Measurements from ENCODE around the gene CFAP210. TPM values are rescaled to one million over a fixed set of nuclear protein-coding genes. Genes with fewer than 3 reads are reported as not detected.

CFAP210 gene
- total and polyA plus RNA-seq, 9 of the 15 experiments (the other 6 are each of a cell fraction or from before 2014, with no cell fraction given), result 0.75 to 3.6 (median 1.3) TPM

- no peak for TF ChIP-seq ZNF449 (CRISPR knock-in tag; IDR thresholded peaks at IDR 0.05)
- TF ChIP-seq FUS (optimal IDR thresholded peaks at IDR 0.05; ENCODE audit: low read depth, low read length), result no peak
- TF ChIP-seq NUFIP1 (IDR thresholded peaks at IDR 0.05; ENCODE audit: partially characterized antibody), result no peak
- peak; percentile 83 for TF ChIP-seq GATAD2A (IDR thresholded peaks at IDR 0.05)
- TF ChIP-seq ELF4 (CRISPR knock-in tag; IDR thresholded peaks at IDR 0.05), result no peak; the same call in 1 of the 2 replicates
- TF ChIP-seq GTF2F1 (IDR thresholded peaks at IDR 0.05; ENCODE audit: low read depth, low read length), result no peak
- no peak for TF ChIP-seq FOXK1 (CRISPR knock-in tag; IDR thresholded peaks at IDR 0.05; ENCODE audit: borderline replicate concordance)
- no peak for TF ChIP-seq ZNF212 (CRISPR knock-in tag; IDR thresholded peaks at IDR 0.05)
- no peak for TF ChIP-seq RFX7 (CRISPR knock-in tag; IDR thresholded peaks at IDR 0.05)
- no peak for TF ChIP-seq STAG1 (CRISPR knock-in tag; IDR thresholded peaks at IDR 0.05; ENCODE audit: borderline replicate concordance)
- no peak for TF ChIP-seq CREB5 (CRISPR knock-in tag; IDR thresholded peaks at IDR 0.05)
- TF ChIP-seq ZBTB8A (IDR thresholded peaks at IDR 0.05; ENCODE audit: partially characterized antibody), result no peak
- TF ChIP-seq TCF3 (CRISPR knock-in tag; IDR thresholded peaks at IDR 0.05), result peak; percentile 92
- 0 out of 2 replicates have a peak, but pooled peaks have one; percentile 25 for TF ChIP-seq E2F1 (CRISPR knock-in tag; IDR thresholded peaks at IDR 0.05)
- no peak for TF ChIP-seq HMGN3 (IDR thresholded peaks at IDR 0.05; ENCODE audit: borderline replicate concordance, extremely low read depth, insufficient read length, low read depth, low read length)
- no peak for TF ChIP-seq ZNF609 (CRISPR knock-in tag; IDR thresholded peaks at IDR 0.05; ENCODE audit: borderline replicate concordance)
- no peak for TF ChIP-seq STAT5B (CRISPR knock-in tag; IDR thresholded peaks at IDR 0.05)
- TF ChIP-seq EGR1 (conservative IDR thresholded peaks at IDR 0.05), result peak; percentile 54; the same call in 1 of the 2 replicates
- no peak for TF ChIP-seq ARHGAP35 (IDR thresholded peaks at IDR 0.05; ENCODE audit: partially characterized antibody)
Observed at GRCh38 chr2:169664978-169665930, 29.0 kb downstream of the CFAP210 start (continued).
